Gastroesophageal sphincter (tissue), 4 donors: Measurements from ENCODE around the gene NCR3LG1. TPM values are rescaled to one million over a fixed set of nuclear protein-coding genes. Genes with fewer than 3 reads are reported as not detected.

ENCODE experiments used
- ATAC-seq: fragments of 150-250 bp; one replicate; pipeline ENCODE4 v1.9.1; 2016; ENCODE audit warnings: mild to moderate bottlenecking, moderate library complexity
- H3K27ac ChIP-seq, 4 donors: fragments of 200-600 bp; sonication (generic) in 3 of 4; 1 replicate in 3 of 4; 2 replicates in 1 of 4; pipeline ENCODE4 v1.5.1; 2016 to 2019
- H3K27me3 ChIP-seq: fragments of 200-600 bp; sonication (generic); one replicate; pipeline ENCODE4 v1.5.1; 2019
- H3K36me3 ChIP-seq, 2 donors: fragments of 200-600 bp; sonication (generic); one replicate each; pipeline ENCODE4 v1.5.1; 2019; ENCODE audit warnings: control low read depth in 1 of 2
- H3K4me1 ChIP-seq, 3 donors: fragments of 200-600 bp; sonication (generic); 1 replicate in 2 of 3; 2 replicates in 1 of 3; pipeline ENCODE4 v1.5.1; 2016 to 2019; ENCODE audit warnings: control low read depth in 2 of 3
- H3K4me3 ChIP-seq, 2 donors: fragments of 200-600 bp; sonication (generic); one replicate each; pipeline ENCODE4 v1.5.1; 2019; ENCODE audit warnings: mild to moderate bottlenecking in 1 of 2, moderate library complexity in 1 of 2
- H3K9me3 ChIP-seq, 3 donors: fragments of 200-600 bp; sonication (generic); one replicate each; pipeline ENCODE4 v1.5.1; 2017 to 2019; ENCODE audit warnings: control low read depth in 2 of 3
- EP300 ChIP-seq: sonication (generic); formaldehyde crosslinking; IDR thresholded peaks from one replicate; pipeline ENCODE4 v1.6.1; 2017; ENCODE audit warnings: antibody characterized with exemption, mild to moderate bottlenecking
- POLR2A ChIP-seq, 2 donors: fragments of 450-650 bp; IDR thresholded peaks; one replicate each; pipeline ENCODE4 v1.6.1; 2017; ENCODE audit warnings: antibody characterized with exemption in 2 of 2, mild to moderate bottlenecking in 2 of 2, moderate library complexity in 1 of 2
- POLR2AphosphoS5 ChIP-seq: sonication (generic); formaldehyde crosslinking; IDR thresholded peaks from one replicate; pipeline ENCODE4 v1.6.1; 2017; ENCODE audit warnings: antibody characterized with exemption
- WGBS, 2 donors: methylation state at CpG; one replicate each; pipeline ENCODE4 v1.1.5; 2018; ENCODE audit warnings: low coverage in 1 of 2; 5-methylcytosine and 5-hydroxymethylcytosine counted together
- total RNA-seq, 4 donors: library from RNA; depleted of rRNA; stranded (reverse); fragments of >200 nt; gene quantifications; one replicate each; pipeline ENCODE4 v1.1.0, GENCODE V29; 2016
- TF ChIP-seq, protein P1 (sequence below), 4 experiments: fragments of 200-600 bp in 2 of 4; fragments of 450-650 bp in 2 of 4; sonication (generic) in 1 of 4; IDR thresholded peaks; one replicate each; pipeline ENCODE4 v1.5.1; 2017 to 2019; ENCODE audit warnings: antibody characterized with exemption in 4 of 4, mild to moderate bottlenecking in 2 of 4, moderate library complexity in 2 of 4

NCR3LG1 gene
- total RNA-seq, 4 donors from 2014 or later: 2.7 to 4.7 (median 3.9) TPM

DNA sequence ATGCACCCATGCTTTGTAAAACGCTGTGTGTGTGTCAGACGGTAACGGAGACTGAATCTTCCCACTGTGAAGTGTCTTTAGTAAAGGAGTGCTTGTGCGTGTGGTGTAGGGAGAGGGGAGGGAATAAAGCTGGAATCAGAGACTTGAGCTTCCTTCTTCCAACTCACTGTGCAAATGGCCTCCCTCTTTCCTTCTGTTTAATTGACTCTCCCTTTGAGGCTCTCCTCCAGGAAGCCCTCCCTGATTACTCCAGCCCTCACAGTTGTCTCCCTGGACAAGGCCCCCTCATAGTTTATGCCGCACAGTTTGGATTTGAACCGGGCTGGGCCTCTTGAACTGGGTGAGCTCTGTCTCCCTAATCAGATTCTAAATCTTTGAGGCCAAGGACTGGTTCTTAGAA lies 59.8 kb downstream of the NCR3LG1 start:
- no peak for TF ChIP-seq EP300
- TF ChIP-seq, protein P1, sequence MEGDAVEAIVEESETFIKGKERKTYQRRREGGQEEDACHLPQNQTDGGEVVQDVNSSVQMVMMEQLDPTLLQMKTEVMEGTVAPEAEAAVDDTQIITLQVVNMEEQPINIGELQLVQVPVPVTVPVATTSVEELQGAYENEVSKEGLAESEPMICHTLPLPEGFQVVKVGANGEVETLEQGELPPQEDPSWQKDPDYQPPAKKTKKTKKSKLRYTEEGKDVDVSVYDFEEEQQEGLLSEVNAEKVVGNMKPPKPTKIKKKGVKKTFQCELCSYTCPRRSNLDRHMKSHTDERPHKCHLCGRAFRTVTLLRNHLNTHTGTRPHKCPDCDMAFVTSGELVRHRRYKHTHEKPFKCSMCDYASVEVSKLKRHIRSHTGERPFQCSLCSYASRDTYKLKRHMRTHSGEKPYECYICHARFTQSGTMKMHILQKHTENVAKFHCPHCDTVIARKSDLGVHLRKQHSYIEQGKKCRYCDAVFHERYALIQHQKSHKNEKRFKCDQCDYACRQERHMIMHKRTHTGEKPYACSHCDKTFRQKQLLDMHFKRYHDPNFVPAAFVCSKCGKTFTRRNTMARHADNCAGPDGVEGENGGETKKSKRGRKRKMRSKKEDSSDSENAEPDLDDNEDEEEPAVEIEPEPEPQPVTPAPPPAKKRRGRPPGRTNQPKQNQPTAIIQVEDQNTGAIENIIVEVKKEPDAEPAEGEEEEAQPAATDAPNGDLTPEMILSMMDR (IDR thresholded peaks at IDR 0.05): no peak
- no peak for TF ChIP-seq POLR2A (IDR thresholded peaks at IDR 0.05)
- no peak for TF ChIP-seq POLR2AphosphoS5
- Histone ChIP-seq H3K27me3 (peaks cover 24% of the 10 kb centered on the region), H3K4me1 (peaks cover 0 to 3% (median 1%) of the 10 kb centered on the region in 3 donors), H3K36me3 (no peaks in the 10 kb centered on the region), H3K4me3 (no peak overlapping the region), H3K9me3 (no peaks in the 10 kb centered on the region), H3K27ac (no peak overlapping the region)
- 47 to 66% methylated on average over 4 to 6 of the region's 6 CpGs for WGBS, 2 donors
- ATAC-seq: no peak

DNA sequence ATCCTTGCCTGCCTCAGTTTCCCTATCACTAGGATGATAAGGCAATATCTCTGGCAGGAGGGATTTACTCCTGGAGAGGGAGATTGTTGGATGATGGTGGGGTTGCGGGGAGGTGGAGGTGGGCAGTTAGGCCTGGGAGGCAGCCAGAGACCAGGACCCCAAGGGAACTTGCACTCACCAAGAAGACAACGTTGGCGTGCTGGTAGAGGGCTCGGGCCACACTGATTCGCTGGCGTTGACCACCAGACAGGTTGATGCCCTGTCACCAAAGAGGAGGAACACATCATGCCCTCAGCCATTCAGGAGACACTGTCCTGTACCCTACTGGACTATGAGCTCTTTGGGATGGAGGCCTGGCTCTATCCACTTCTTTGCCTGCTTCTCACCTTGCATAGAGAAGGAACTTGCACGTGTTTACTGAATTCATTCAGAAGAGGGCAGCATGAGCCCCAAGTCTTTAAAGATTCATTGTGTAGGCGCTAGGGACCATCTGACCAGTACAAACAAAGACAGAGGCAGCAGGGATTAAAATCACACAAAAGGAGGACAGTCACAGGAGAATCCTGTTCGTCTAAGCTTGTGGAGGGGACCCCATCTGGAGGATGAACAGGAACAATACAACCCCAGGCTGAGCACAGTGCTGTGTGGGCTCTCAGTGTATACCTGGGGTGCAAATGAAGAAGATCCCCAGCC lies 61.0 kb downstream of the NCR3LG1 start:
- no peak overlapping the region for H3K4me3 ChIP-seq
- no peak overlapping the region for H3K27ac ChIP-seq
- no peak for ATAC-seq
- H3K36me3 ChIP-seq: no peaks in the 10 kb centered on the region
- H3K27me3 ChIP-seq: peaks cover 34% of the 10 kb centered on the region
- no peaks in the 10 kb centered on the region for H3K4me1 ChIP-seq
- no peaks in the 10 kb centered on the region for H3K9me3 ChIP-seq
- WGBS, 2 donors: 30 to 67% methylated on average over 2 to 7 of the region's 9 CpGs
- TF ChIP-seq, protein P1 (IDR thresholded peaks at IDR 0.05): no peak
- TF ChIP-seq EP300: no peak
- no peak for TF ChIP-seq POLR2AphosphoS5

DNA sequence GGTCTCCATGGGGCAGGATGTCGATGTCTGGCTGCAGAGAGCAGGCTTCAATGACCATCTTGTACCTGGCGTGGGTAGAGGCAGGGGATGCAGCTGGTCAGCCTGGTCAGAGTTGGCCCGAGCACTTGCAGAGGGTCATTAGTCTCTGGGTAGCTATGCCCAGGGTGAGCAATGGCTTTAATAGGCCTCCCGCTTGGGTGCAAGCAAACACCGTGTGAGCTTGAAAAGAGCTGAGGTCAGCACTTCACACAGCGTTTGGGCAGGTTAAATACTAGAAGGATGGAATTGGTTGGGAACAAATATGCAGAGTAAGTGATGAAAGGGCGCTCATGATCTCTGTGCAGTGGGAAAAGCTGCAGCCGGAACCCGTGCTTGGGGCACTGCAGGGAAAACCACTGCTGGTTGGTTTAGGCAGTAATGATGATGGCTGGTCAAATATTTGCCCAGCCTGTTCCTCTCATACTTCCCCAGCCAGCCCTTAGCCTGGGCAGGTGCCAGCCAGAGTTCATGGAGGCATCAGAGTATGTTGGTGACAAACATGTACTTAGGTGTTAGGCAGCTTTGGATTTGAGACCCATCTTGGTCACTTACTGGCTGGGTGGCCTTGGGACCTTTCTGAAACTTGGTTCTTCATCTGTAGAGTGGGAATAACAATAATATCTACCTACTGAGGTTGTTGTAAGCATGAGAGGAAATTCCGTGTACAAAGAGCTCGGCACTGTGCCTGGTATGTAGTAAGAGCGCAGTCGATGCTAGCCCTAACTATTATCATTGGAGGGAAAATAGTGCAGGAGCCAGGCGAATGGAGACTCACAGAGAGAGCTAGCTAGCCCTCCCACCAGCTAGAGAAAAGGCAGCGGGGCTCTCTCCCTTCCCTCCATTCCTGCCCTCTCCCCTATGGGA lies 62.1 kb downstream of the NCR3LG1 start:
- 79% methylated on average over 9 to 15 of the region's 15 CpGs for WGBS, 2 donors
- Histone ChIP-seq H3K4me3 (no peak overlapping the region), H3K9me3 (no peaks in the 10 kb centered on the region), H3K27me3 (peaks cover 45% of the 10 kb centered on the region), H3K4me1 (no peaks in the 10 kb centered on the region), H3K36me3 (no peaks in the 10 kb centered on the region), H3K27ac (no peak overlapping the region)
- no peak for TF ChIP-seq EP300
- TF ChIP-seq, protein P1 (IDR thresholded peaks at IDR 0.05): no peak
- no peak for TF ChIP-seq POLR2AphosphoS5
- no peak for TF ChIP-seq POLR2A (IDR thresholded peaks at IDR 0.05)
- no peak for ATAC-seq

DNA sequence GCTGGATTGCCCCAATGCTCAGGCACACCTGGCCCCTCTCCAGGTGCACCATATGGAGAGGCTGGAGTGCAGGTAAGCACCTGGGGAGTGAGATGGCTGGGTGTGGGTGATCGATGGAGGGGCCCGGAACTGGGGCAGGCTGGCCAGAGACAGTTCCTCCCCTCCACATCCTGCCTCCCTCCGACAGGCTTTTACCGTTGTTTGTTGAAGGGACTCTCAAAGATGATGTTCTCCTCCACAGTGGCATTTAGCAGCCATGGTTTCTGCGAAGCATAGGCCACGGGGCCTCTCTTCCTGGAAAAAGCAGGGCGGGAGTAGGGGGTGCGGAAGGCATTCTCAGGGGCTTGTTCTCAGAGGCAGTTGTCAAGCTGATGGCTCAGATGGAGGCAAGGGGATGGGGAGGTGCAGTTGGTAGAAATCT lies 62.7 kb downstream of the NCR3LG1 start:
- H3K36me3 ChIP-seq: no peaks in the 10 kb centered on the region
- WGBS, 2 donors: 65 to 90% methylated on average over 2 of the region's 8 CpGs
- TF ChIP-seq EP300 (no peak), POLR2A (IDR thresholded peaks at IDR 0.05) (no peak), POLR2AphosphoS5 (no peak)
- no peak for ATAC-seq
- H3K27me3 ChIP-seq: peaks cover 49% of the 10 kb centered on the region
- H3K9me3 ChIP-seq: no peaks in the 10 kb centered on the region
- no peak overlapping the region for H3K27ac ChIP-seq
- no peak overlapping the region for H3K4me3 ChIP-seq
- no peaks in the 10 kb centered on the region for H3K4me1 ChIP-seq

DNA sequence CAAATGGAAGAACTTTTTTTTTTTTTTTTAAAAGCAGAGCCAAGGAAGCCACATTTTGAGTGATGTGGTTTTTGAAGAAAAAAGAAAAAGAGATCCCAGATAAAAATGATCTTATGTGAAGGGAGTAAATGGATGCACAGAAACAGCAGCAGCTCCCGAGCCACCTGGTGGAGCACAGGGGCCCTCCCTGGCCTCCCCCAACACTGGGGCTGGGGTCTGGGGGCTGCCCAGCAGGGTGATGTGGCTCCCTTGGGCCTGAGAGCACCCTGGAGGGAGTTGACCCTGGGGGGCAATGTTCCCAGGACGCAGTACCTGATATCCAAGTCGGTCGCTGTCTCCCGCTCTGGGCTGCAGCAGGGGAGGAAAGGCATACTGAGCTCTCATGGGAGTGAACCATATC lies 63.4 kb downstream of the NCR3LG1 start:
- Histone ChIP-seq H3K27ac (no peak overlapping the region), H3K4me1 (no peaks in the 10 kb centered on the region), H3K36me3 (no peaks in the 10 kb centered on the region), H3K4me3 (no peak overlapping the region), H3K27me3 (peaks cover 56% of the 10 kb centered on the region), H3K9me3 (no peaks in the 10 kb centered on the region)
- ATAC-seq: no peak
- 80% methylated on average over 1 of the region's 5 CpGs; no CpG with 5 or more reads in 1 of the 2 donors for WGBS, 2 donors
- TF ChIP-seq POLR2AphosphoS5 (no peak), POLR2A (IDR thresholded peaks at IDR 0.05) (no peak)
